Esophagus muscularis mucosa (tissue), 4 donors: ENCODE data around the gene C2orf78. TPM values are rescaled to one million over a fixed set of nuclear protein-coding genes. Genes with fewer than 3 reads are reported as not detected.

Source experiments
- DNase-seq: peaks from one replicate; pipeline ENCODE4 v3.0.0-alpha.2; 2017; ENCODE audit errors: extremely low spot score
- H3K27ac ChIP-seq, 4 donors: fragments of 200-600 bp; sonication (generic); replicated peaks in 1 of 4; 1 replicate in 3 of 4; 2 replicates in 1 of 4; pipeline ENCODE4 v1.5.1; 2016 to 2019; ENCODE audit warnings: mild to moderate bottlenecking in 1 of 4
- H3K27me3 ChIP-seq, 4 donors: fragments of 200-600 bp; sonication (generic); one replicate each; pipeline versions ENCODE4 v1.5.1 to v1.6.0; 2016 to 2019
- H3K36me3 ChIP-seq, 4 donors: fragments of 200-600 bp; sonication (generic); one replicate each; pipeline ENCODE4 v1.5.1; 2016 to 2019
- H3K4me1 ChIP-seq, 4 donors: fragments of 200-600 bp; sonication (generic); one replicate each; pipeline ENCODE4 v1.5.1; 2016 to 2019
- H3K4me3 ChIP-seq, 4 donors: fragments of 200-600 bp; sonication (generic); 1 replicate in 2 of 4; 2 replicates in 2 of 4; pipeline ENCODE4 v1.5.1; 2016 to 2019; ENCODE audit warnings: mild to moderate bottlenecking in 4 of 4, moderate library complexity in 1 of 4
- H3K9me3 ChIP-seq, 4 donors: fragments of 200-600 bp; sonication (generic); 1 replicate in 3 of 4; 2 replicates in 1 of 4; pipeline ENCODE4 v1.5.1; 2016 to 2019
- EP300 ChIP-seq: sonication (generic); formaldehyde crosslinking; IDR thresholded peaks from one replicate; pipeline ENCODE4 v1.6.1; 2017; ENCODE audit warnings: antibody characterized with exemption
- POLR2A ChIP-seq: fragments of 450-650 bp; IDR thresholded peaks from one replicate; pipeline ENCODE4 v1.6.1; 2017; ENCODE audit warnings: antibody characterized with exemption, moderate library complexity, mild to moderate bottlenecking, low read depth
- POLR2AphosphoS5 ChIP-seq, 2 donors: sonication (generic); formaldehyde crosslinking; IDR thresholded peaks; one replicate each; pipeline ENCODE4 v1.6.1; 2017; ENCODE audit warnings: antibody characterized with exemption in 2 of 2
- WGBS: methylation state at CpG from one replicate; pipeline ENCODE4 v1.1.5; 2018; 5-methylcytosine and 5-hydroxymethylcytosine counted together
- intact Hi-C: fragments of 100-400 bp; cut with DNase I; formaldehyde crosslinking; loops from one replicate; pipeline ENCODE4 v1.15.1; 2023
- total RNA-seq, 4 donors: library from RNA; depleted of rRNA; stranded (reverse); fragments of >200 nt; gene quantifications; one replicate each; pipeline versions ENCODE4 v1.1.0 to v1.2.1, GENCODE V29; 2016
- TF ChIP-seq, protein P1 (sequence below), 3 experiments: fragments of 200-600 bp in 2 of 3; fragments of 450-650 bp in 1 of 3; sonication (generic) in 2 of 3; IDR thresholded peaks; one replicate each; pipeline ENCODE4 v1.5.1; 2017 to 2019; ENCODE audit warnings: antibody characterized with exemption in 3 of 3, mild to moderate bottlenecking in 2 of 3, moderate library complexity in 1 of 3

C2orf78 gene
- total RNA-seq, 4 donors from 2014 or later = not detected

DNA sequence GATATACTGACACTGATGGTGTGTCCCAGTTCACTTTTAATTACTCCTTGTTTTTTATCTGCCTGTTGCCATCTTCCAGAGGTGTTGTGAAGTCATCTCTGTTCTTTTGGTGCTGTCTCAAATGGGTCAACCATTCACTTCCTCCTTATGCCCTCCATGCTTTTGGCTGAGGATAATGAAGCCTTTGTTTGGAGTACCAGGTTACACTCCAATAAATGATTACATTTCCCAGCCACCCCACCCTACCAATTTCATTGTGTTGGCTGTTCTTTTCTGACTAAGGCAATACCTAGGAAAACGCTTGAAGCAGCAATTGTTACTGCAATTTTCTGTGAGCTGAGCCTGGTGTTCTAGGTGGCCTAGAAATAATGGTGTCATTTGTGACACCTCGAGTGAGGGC is 79.0 kb downstream of the C2orf78 start:
- Histone ChIP-seq H3K4me3 (no peak overlapping the region), H3K9me3 (no peaks in the 10 kb centered on the region), H3K4me1 (no peaks in the 10 kb centered on the region), H3K36me3 (peaks cover 22 to 88% (median 65%) of the 10 kb centered on the region in 4 donors), H3K27ac (no peak overlapping the region), H3K27me3 (no peaks in the 10 kb centered on the region)
- 93% methylated on average over 2 of the region's 2 CpGs for WGBS
- intact Hi-C loops = no loop called here
- DNase-seq = no peak
- TF ChIP-seq EP300 (no peak), POLR2A (no peak), POLR2AphosphoS5 (IDR thresholded peaks at IDR 0.05) (no peak)
- TF ChIP-seq, protein P1, sequence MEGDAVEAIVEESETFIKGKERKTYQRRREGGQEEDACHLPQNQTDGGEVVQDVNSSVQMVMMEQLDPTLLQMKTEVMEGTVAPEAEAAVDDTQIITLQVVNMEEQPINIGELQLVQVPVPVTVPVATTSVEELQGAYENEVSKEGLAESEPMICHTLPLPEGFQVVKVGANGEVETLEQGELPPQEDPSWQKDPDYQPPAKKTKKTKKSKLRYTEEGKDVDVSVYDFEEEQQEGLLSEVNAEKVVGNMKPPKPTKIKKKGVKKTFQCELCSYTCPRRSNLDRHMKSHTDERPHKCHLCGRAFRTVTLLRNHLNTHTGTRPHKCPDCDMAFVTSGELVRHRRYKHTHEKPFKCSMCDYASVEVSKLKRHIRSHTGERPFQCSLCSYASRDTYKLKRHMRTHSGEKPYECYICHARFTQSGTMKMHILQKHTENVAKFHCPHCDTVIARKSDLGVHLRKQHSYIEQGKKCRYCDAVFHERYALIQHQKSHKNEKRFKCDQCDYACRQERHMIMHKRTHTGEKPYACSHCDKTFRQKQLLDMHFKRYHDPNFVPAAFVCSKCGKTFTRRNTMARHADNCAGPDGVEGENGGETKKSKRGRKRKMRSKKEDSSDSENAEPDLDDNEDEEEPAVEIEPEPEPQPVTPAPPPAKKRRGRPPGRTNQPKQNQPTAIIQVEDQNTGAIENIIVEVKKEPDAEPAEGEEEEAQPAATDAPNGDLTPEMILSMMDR (IDR thresholded peaks at IDR 0.05) = no peak

Other genes with a start within 250 kb of the C2orf78 start
- gene NAT8, start 141.8 kb upstream of the C2orf78 start, total RNA-seq = not detected
- 10 to 100 TPM; 13.6 to 30.3 (median 23.4) TPM for gene TPRKB, start 46.8 kb upstream of the C2orf78 start, total RNA-seq
- 10 to 100 TPM; 15.2 to 22.4 (median 18.7) TPM for gene DUSP11, start 4.1 kb upstream of the C2orf78 start, total RNA-seq
- 10 to 100 TPM; 32.3 to 73.8 (median 34.1) TPM for gene STAMBP, start 44.8 kb downstream of the C2orf78 start, total RNA-seq
- gene ACTG2, start 108.8 kb downstream of the C2orf78 start, total RNA-seq = 1,000 to 10,000 TPM; 4,013 to 8,538 (median 5,633) TPM
- gene DGUOK, start 142.7 kb downstream of the C2orf78 start, total RNA-seq = 10 to 100 TPM; 31.6 to 50.7 (median 36.6) TPM
- gene TET3, start 200.7 kb downstream of the C2orf78 start, total RNA-seq = 1 to 10 TPM; 5.4 to 6.7 (median 6.1) TPM